GM12878 (cell line): ENCODE measurements around the gene ELAVL2. TPM values are rescaled to one million over a fixed set of nuclear protein-coding genes. Genes with fewer than 3 reads are reported as not detected.

ENCODE experiments used
- ATAC-seq: fragments of 200-7000 bp; cut with Tn5 transposase; 3 replicates; pipeline ENCODE4 v1.9.1; 2020; ENCODE audit warnings: mild to moderate bottlenecking, moderate library complexity
- BruUV-seq: library from RNA; stranded (reverse); fragments of 400-500 nt; replicated peaks from 2 replicates; lab custom pipeline; 2021; lab: Mats Ljungman, UMichigan
- CTCF ChIA-PET: fragments of 300-600 bp; sonication (Branson Sonifier 250); formaldehyde crosslinking; extraction: SDS; loops from one replicate; lab custom pipeline; 2021; ENCODE audit warnings: inconsistent platforms; lab: Yijun Ruan, JAX
- POLR2A ChIA-PET: fragments of 350-600 bp; formaldehyde crosslinking; extraction: SDS; loops from one replicate; lab custom pipeline; 2021; ENCODE audit warnings: inconsistent platforms; lab: Charles Lee
- RAD21 ChIA-PET: fragments of 300-600 bp; sonication (Branson Sonifier 250); formaldehyde crosslinking; loops from one replicate; lab custom pipeline; 2023; ENCODE audit warnings: antibody characterized with exemption; ENCODE audit not compliant: unreplicated experiment; lab: Charles Lee
- SMC1A ChIA-PET: fragments of 300-600 bp; sonication (Branson Sonifier 250); formaldehyde crosslinking; loops from one replicate; lab custom pipeline; 2023; ENCODE audit not compliant: unreplicated experiment, uncharacterized antibody; lab: Charles Lee
- DNase-seq: peaks from one replicate; pipeline ENCODE4 v3.0.0-alpha.2; 2011; ENCODE audit warnings: low read depth, low spot score
- FAIRE-seq: peaks from 3 replicates; lab custom pipeline; 2011; peaks lifted over from hg19 to GRCh38; lab: Jason Lieb, UNC
- H2AFZ ChIP-seq: 2 replicates; pipeline ENCODE4 v1.6.0; 2011; ENCODE audit warnings: low read depth, low read length, control low read depth; ENCODE audit not compliant: control insufficient read depth
- H3K27ac ChIP-seq: 2 replicates; pipeline ENCODE4 v1.5.1; 2011; ENCODE audit warnings: control low read depth; ENCODE audit not compliant: control insufficient read depth, insufficient read depth
- H3K27me3 ChIP-seq, 2 experiments: replicated peaks in 1 of 2; 2 replicates each; pipeline versions ENCODE4 v1.6.0 to v1.6.1; 2011; ENCODE audit warnings: low read length in 1 of 2; ENCODE audit not compliant: control insufficient read depth in 2 of 2, insufficient read depth in 2 of 2
- H3K36me3 ChIP-seq, 2 experiments: 2 replicates each; pipeline ENCODE4 v1.5.1; 2011; ENCODE audit warnings: low read length in 1 of 2; ENCODE audit not compliant: control insufficient read depth in 2 of 2, insufficient read depth in 2 of 2
- H3K4me1 ChIP-seq: 2 replicates; pipeline ENCODE4 v1.6.1; 2011; ENCODE audit warnings: mild to moderate bottlenecking, low read length, moderate library complexity, mixed read lengths; ENCODE audit not compliant: control insufficient read depth, insufficient read depth
- H3K4me2 ChIP-seq: 2 replicates; pipeline ENCODE4 v1.6.0; 2011; ENCODE audit warnings: control low read depth; ENCODE audit not compliant: control insufficient read depth, insufficient read depth
- H3K4me3 ChIP-seq: fragments of 200-600 bp; sonication (generic); 2 replicates; pipeline ENCODE4 v1.5.1; 2016
- H3K79me2 ChIP-seq: 2 replicates; pipeline ENCODE4 v1.6.0; 2011; ENCODE audit warnings: low read length; ENCODE audit not compliant: control insufficient read depth, insufficient read depth
- H3K9ac ChIP-seq: 2 replicates; pipeline ENCODE4 v1.8.0; 2011; ENCODE audit warnings: low read length, control low read depth, mixed read lengths; ENCODE audit not compliant: control insufficient read depth, insufficient read depth
- H3K9me3 ChIP-seq: replicated peaks from 3 replicates; pipeline ENCODE4 v1.5.1; 2011; ENCODE audit warnings: mild to moderate bottlenecking, low read length; ENCODE audit not compliant: control insufficient read depth, insufficient read depth
- H4K20me1 ChIP-seq: 2 replicates; pipeline ENCODE4 v1.6.0; 2011; ENCODE audit not compliant: control insufficient read depth, insufficient read depth
- BCL3 ChIP-seq: IDR thresholded peaks from 2 replicates; pipeline ENCODE4 v1.6.1; 2011; ENCODE audit warnings: borderline replicate concordance, low read depth, mild to moderate bottlenecking, moderate library complexity, low read length; ENCODE audit not compliant: insufficient read depth, poor library complexity, severe bottlenecking
- BRCA1 ChIP-seq: IDR thresholded peaks from 2 replicates; pipeline ENCODE4 v1.6.1; 2011; ENCODE audit warnings: low read depth, low read length, improper control_type of control experiment
- KLF5 ChIP-seq: fragments of 450-650 bp; IDR thresholded peaks from 2 replicates; pipeline ENCODE4 v1.6.1; 2014; ENCODE audit warnings: mild to moderate bottlenecking; ENCODE audit not compliant: partially characterized antibody
- PML ChIP-seq: IDR thresholded peaks from 2 replicates; pipeline ENCODE4 v1.6.1; 2012; ENCODE audit warnings: low read length, inconsistent platforms
- RUNX3 ChIP-seq: IDR thresholded peaks from 2 replicates; pipeline ENCODE4 v1.6.1; 2012; ENCODE audit warnings: low read length, inconsistent platforms
- ZBTB4 ChIP-seq: fragments of 450-650 bp; formaldehyde crosslinking; IDR thresholded peaks from 2 replicates; pipeline ENCODE4 v1.4.0; 2022; ENCODE audit warnings: mild to moderate bottlenecking, moderate library complexity
- ZNF217 ChIP-seq: fragments of 450-650 bp; IDR thresholded peaks from 2 replicates; pipeline ENCODE4 v1.6.1; 2017; ENCODE audit warnings: antibody characterized with exemption, mild to moderate bottlenecking
- ZNF687 ChIP-seq: fragments of 450-650 bp; IDR thresholded peaks from 2 replicates; pipeline ENCODE4 v1.6.1; 2017; ENCODE audit warnings: mild to moderate bottlenecking, moderate library complexity
- ZSCAN29 ChIP-seq: fragments of 450-650 bp; IDR thresholded peaks from 2 replicates; pipeline ENCODE4 v1.6.1; 2017; ENCODE audit warnings: mild to moderate bottlenecking, moderate library complexity
- WGBS: methylation state at CpG from one replicate; pipeline ENCODE4 v1.1.6; 2016; ENCODE audit warnings: low lambda C conversion rate; ENCODE audit not compliant: insufficient replicate concordance, insufficient coverage; ENCODE audit errors: missing lambda C conversion rate; 5-methylcytosine and 5-hydroxymethylcytosine counted together
- in situ Hi-C: fragments of 300-500 bp; cut with MboI; formaldehyde crosslinking; loops from 9 replicates; pipeline ENCODE4 v1.14.3; 2018; ENCODE audit warnings: mixed read lengths
- intact Hi-C: fragments of 100-400 bp; cut with micrococcal nuclease; formaldehyde crosslinking; loops from one replicate; pipeline ENCODE4 v1.14.2; 2022; ENCODE audit not compliant: unreplicated experiment
- polyA plus RNA-seq, 11 experiments: library from polyadenylated mRNA; depleted of rRNA in 4 of 11; unstranded in 6 of 11; stranded (reverse) in 5 of 11; fragments of >200 nt; fragmentation: Nextera tagmentation in 4 of 11; fragmentation: Illumina TruSeq in 1 of 11; extraction: Ambion mirVana in 4 of 11; extraction: Trizol in 1 of 11; gene quantifications; 1 replicate in 1 of 11; 2 replicates in 10 of 11; pipeline versions ENCODE4 v1.2.1 to v1.2.3, GENCODE V29; 2011 to 2016; ENCODE audit warnings: inconsistent platforms in 2 of 11, missing spikeins in 2 of 11, low read depth in 1 of 11
- total RNA-seq, 4 experiments: library from RNA; depleted of rRNA in 3 of 4; stranded (reverse); fragments of >200 nt in 3 of 4; fragmentation: Illumina TruSeq in 1 of 4; extraction: Trizol in 1 of 4; gene quantifications; 2 replicates each; pipeline versions ENCODE4 v1.2.1 to v1.2.3, GENCODE V29; 2013 to 2021

ELAVL2 gene
- total and polyA plus RNA-seq, 10 of the 15 experiments (the other 5 are each of a cell fraction or from before 2014, with no cell fraction given), result 0.24 to 2.6 (median 0.76) TPM

GRCh38 chr9:23775549-23775948 lies 50.5 kb downstream of the ELAVL2 start:
- Histone ChIP-seq H3K4me1 (no peaks in the 10 kb centered on the region), H4K20me1 (no peaks in the 10 kb centered on the region), H3K36me3 (no peaks in the 10 kb centered on the region), H3K9me3 (no peaks in the 10 kb centered on the region), H3K4me2 (no peak overlapping the region), H3K9ac (no peak overlapping the region), H2AFZ (no peak overlapping the region), H3K27me3 (no peaks in the 10 kb centered on the region), H3K79me2 (no peaks in the 10 kb centered on the region), H3K4me3 (no peak overlapping the region), H3K27ac (no peak overlapping the region)
- in situ Hi-C loops, result no loop called here
- FAIRE-seq, result no peak
- intact Hi-C loops, result no loop called here
- ChIA-PET SMC1A (interaction anchor here (0.7 to 1.5 kb wide), 5 partner anchors 9 to 175 kb away, joined by 3 to 11 read pairs (median 3); no protein-coding TSS in a partner anchor), POLR2A (interaction anchor here (0.8 kb wide), 1 partner anchor 43 kb away, joined by 3 read pairs; no protein-coding TSS in a partner anchor), RAD21 (no interaction called here), CTCF (interaction anchor here (1.0 to 1.3 kb wide), 3 partner anchors 10 to 63 kb away, joined by 3 read pairs; no protein-coding TSS in a partner anchor)
- TF ChIP-seq ZBTB4, result no peak
- no peak for TF ChIP-seq ZNF217
- BruUV-seq, result no TSS peak
- DNase-seq, result no peak
- 2% methylated on average over 6 of the region's 6 CpGs for WGBS
- no peak for ATAC-seq

GRCh38 chr9:23774266-23774665 lies 51.8 kb downstream of the ELAVL2 start:
- Histone ChIP-seq H3K27ac (no peak overlapping the region), H3K79me2 (no peaks in the 10 kb centered on the region), H3K9me3 (no peaks in the 10 kb centered on the region), H3K4me3 (no peak overlapping the region), H2AFZ (no peak overlapping the region), H3K9ac (no peak overlapping the region), H4K20me1 (no peaks in the 10 kb centered on the region), H3K4me2 (no peak overlapping the region), H3K4me1 (no peaks in the 10 kb centered on the region), H3K36me3 (no peaks in the 10 kb centered on the region), H3K27me3 (no peaks in the 10 kb centered on the region)
- in situ Hi-C loops (no loop called here), intact Hi-C loops (no loop called here)
- CTCF ChIA-PET, result no interaction called here
- BruUV-seq, result no TSS peak
- RAD21 ChIA-PET, result no interaction called here
- FAIRE-seq (no peak), DNase-seq (no peak), ATAC-seq (no peak)
- SMC1A ChIA-PET, result interaction anchor here (0.7 kb wide), 1 partner anchor 16 kb away, joined by 6 read pairs; no protein-coding TSS in a partner anchor
- POLR2A ChIA-PET, result no interaction called here
- WGBS, result 18% methylated on average over 2 of the region's 2 CpGs
- no peak for TF ChIP-seq PML
- TF ChIP-seq RUNX3, result no peak
- TF ChIP-seq ZSCAN29, result no peak
- no peak for TF ChIP-seq KLF5
- TF ChIP-seq BRCA1, result no peak
- no peak for TF ChIP-seq ZNF687
- no peak for TF ChIP-seq BCL3
